ENCODE measurements around the gene CDC25B. TPM values are rescaled to one million over a fixed set of nuclear protein-coding genes. Genes with fewer than 3 reads are reported as not detected.

The CDC25B gene
- total and polyA plus RNA-seq, 2 experiments from 2014 or later, result 15.1 to 21.9 TPM

DNA sequence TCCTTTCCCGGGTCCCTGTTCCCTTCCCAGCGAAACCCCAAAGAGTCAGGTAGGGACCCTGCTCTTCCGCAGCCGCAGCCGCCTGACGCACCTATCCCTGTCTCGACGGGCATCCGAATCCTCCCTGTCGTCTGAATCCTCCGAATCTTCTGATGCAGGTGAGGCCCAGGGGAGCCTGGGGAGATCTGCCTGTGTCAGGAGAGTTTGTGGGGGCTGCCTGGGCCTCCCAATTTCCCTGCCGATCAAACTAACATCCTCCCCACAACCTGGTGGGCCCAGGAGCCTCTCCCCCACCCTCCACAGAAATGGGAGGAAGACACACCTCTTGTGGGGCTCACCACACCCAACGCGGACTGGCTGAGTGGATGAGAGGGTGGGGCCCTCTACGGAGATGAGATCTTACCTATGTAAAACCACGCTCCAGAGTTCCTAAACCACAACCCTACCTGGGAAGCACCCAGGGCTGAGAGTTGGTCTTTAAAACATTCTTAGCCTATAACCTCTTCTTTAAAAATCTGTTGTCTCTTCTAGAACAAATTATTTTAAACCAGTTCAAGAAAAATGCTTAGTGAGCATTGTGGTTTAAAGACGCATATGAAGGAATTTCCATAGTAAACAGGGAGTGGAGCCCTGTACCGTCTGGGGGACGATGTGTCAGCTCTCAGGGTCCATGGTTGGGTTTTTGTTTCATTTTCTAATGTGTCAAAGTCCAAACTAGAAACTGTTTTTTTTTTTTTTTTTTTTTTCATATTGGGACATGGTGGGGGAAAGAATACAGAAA, 1.7 kb downstream of the CDC25B start:
- H3K4me2 ChIP-seq, result peak overlapping the region; percentile 90
- TF ChIP-seq EZH2phosphoT487 (IDR thresholded peaks at IDR 0.05; ENCODE audit: low read depth, severe bottlenecking, unreplicated experiment) (no peak), EZH2 (IDR thresholded peaks at IDR 0.05; ENCODE audit: borderline replicate concordance) (no peak)
- H3K4me1 ChIP-seq (ENCODE audit: insufficient read depth), result peaks cover 33% of the 10 kb centered on the region
- no peaks in the 10 kb centered on the region for H3K27me3 ChIP-seq
- H4K20me1 ChIP-seq (ENCODE audit: insufficient read depth, poor library complexity, severe bottlenecking), result no peaks in the 10 kb centered on the region
- DNase-seq (ENCODE audit: low spot score), result no peak
- WGBS (ENCODE audit: low lambda C conversion rate, missing lambda C conversion rate), result 70% methylated on average over 19 of the region's 19 CpGs
- H3K9me2 ChIP-seq (replicated peaks; ENCODE audit: insufficient read depth), result no peaks in the 10 kb centered on the region
- H3K79me2 ChIP-seq, result peaks cover 22% of the 10 kb centered on the region
- no peaks in the 10 kb centered on the region for H3K36me3 ChIP-seq (replicated peaks; ENCODE audit: insufficient read depth, low read depth)
- no peaks in the 10 kb centered on the region for H3K9me3 ChIP-seq (ENCODE audit: low read depth)
- H2AFZ ChIP-seq, result no peak overlapping the region
- H3K27ac ChIP-seq, result peak overlapping the region; percentile 79
- H3K4me3 ChIP-seq, result no peak overlapping the region

DNA sequence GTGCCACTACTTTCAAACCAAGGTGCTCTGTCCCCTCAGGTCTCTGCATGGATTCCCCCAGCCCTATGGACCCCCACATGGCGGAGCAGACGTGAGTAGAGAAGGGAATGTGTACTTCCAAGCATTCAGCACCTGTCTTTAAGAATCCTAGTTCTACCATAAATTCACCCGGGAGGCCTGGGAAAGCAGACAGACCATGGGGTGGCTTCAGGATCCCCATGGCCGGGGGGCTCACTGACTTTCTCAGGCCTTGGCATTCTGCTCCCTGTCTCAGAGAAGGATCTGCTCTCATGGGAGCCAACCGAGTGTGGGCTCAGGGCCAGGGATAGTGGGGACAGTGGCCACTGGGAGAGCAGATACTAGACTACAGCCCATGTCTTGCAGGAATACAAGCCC, 2.3 kb downstream of the CDC25B start:
- no peaks in the 10 kb centered on the region for H3K27me3 ChIP-seq
- no peaks in the 10 kb centered on the region for H3K9me3 ChIP-seq (ENCODE audit: low read depth)
- H4K20me1 ChIP-seq (ENCODE audit: insufficient read depth, poor library complexity, severe bottlenecking), result no peaks in the 10 kb centered on the region
- no peak overlapping the region for H2AFZ ChIP-seq
- peaks cover 22% of the 10 kb centered on the region for H3K79me2 ChIP-seq
- no peak overlapping the region for H3K4me3 ChIP-seq
- H3K9me2 ChIP-seq (replicated peaks; ENCODE audit: insufficient read depth), result no peaks in the 10 kb centered on the region
- H3K4me1 ChIP-seq (ENCODE audit: insufficient read depth), result peaks cover 33% of the 10 kb centered on the region
- H3K27ac ChIP-seq, result peak overlapping the region; percentile 79
- peak overlapping the region; percentile 90 for H3K4me2 ChIP-seq
- TF ChIP-seq EZH2 (IDR thresholded peaks at IDR 0.05; ENCODE audit: borderline replicate concordance) (no peak), EZH2phosphoT487 (IDR thresholded peaks at IDR 0.05; ENCODE audit: low read depth, severe bottlenecking, unreplicated experiment) (no peak)
- TF ChIP-seq, protein P1, sequence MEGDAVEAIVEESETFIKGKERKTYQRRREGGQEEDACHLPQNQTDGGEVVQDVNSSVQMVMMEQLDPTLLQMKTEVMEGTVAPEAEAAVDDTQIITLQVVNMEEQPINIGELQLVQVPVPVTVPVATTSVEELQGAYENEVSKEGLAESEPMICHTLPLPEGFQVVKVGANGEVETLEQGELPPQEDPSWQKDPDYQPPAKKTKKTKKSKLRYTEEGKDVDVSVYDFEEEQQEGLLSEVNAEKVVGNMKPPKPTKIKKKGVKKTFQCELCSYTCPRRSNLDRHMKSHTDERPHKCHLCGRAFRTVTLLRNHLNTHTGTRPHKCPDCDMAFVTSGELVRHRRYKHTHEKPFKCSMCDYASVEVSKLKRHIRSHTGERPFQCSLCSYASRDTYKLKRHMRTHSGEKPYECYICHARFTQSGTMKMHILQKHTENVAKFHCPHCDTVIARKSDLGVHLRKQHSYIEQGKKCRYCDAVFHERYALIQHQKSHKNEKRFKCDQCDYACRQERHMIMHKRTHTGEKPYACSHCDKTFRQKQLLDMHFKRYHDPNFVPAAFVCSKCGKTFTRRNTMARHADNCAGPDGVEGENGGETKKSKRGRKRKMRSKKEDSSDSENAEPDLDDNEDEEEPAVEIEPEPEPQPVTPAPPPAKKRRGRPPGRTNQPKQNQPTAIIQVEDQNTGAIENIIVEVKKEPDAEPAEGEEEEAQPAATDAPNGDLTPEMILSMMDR (IDR thresholded peaks at IDR 0.05; ENCODE audit: poor library complexity), result no peak
- WGBS (ENCODE audit: low lambda C conversion rate, missing lambda C conversion rate), result 91% methylated on average over 5 of the region's 5 CpGs
- H3K36me3 ChIP-seq (replicated peaks; ENCODE audit: insufficient read depth, low read depth), result no peaks in the 10 kb centered on the region
- no peak for DNase-seq (ENCODE audit: low spot score)

DNA sequence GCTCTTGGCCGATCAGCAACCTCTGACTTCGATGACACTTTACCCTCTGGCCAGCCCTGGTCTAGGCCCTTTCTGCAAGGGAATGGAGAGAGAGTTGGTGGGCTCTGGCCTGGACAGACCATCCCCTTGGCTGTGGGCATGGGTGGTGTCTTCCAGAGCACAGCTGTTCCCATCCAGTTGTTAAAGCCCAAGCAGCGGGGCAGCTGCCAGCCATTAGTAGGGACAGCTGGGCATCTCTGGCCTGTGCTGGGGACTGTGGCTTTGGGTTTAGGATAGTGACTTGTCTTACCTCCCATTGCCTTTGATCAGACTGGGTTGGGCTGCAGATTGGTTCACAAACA, 2.8 kb downstream of the CDC25B start:
- H3K4me3 ChIP-seq, result no peak overlapping the region
- no peaks in the 10 kb centered on the region for H4K20me1 ChIP-seq (ENCODE audit: insufficient read depth, poor library complexity, severe bottlenecking)
- no peak for DNase-seq (ENCODE audit: low spot score)
- H2AFZ ChIP-seq, result no peak overlapping the region
- peaks cover 33% of the 10 kb centered on the region for H3K4me1 ChIP-seq (ENCODE audit: insufficient read depth)
- no peaks in the 10 kb centered on the region for H3K9me2 ChIP-seq (replicated peaks; ENCODE audit: insufficient read depth)
- H3K9me3 ChIP-seq (ENCODE audit: low read depth), result no peaks in the 10 kb centered on the region
- TF ChIP-seq, protein P1 (IDR thresholded peaks at IDR 0.05; ENCODE audit: poor library complexity), result no peak
- no peak for TF ChIP-seq EZH2 (IDR thresholded peaks at IDR 0.05; ENCODE audit: borderline replicate concordance)
- TF ChIP-seq EZH2phosphoT487 (IDR thresholded peaks at IDR 0.05; ENCODE audit: low read depth, severe bottlenecking, unreplicated experiment), result no peak
- no peaks in the 10 kb centered on the region for H3K36me3 ChIP-seq (replicated peaks; ENCODE audit: insufficient read depth, low read depth)
- H3K27ac ChIP-seq, result peak overlapping the region; percentile 79
- H3K4me2 ChIP-seq, result peak overlapping the region; percentile 46
- peaks cover 22% of the 10 kb centered on the region for H3K79me2 ChIP-seq
- WGBS (ENCODE audit: low lambda C conversion rate, missing lambda C conversion rate), result 95% methylated on average over 3 of the region's 3 CpGs
- H3K27me3 ChIP-seq, result no peaks in the 10 kb centered on the region

DNA sequence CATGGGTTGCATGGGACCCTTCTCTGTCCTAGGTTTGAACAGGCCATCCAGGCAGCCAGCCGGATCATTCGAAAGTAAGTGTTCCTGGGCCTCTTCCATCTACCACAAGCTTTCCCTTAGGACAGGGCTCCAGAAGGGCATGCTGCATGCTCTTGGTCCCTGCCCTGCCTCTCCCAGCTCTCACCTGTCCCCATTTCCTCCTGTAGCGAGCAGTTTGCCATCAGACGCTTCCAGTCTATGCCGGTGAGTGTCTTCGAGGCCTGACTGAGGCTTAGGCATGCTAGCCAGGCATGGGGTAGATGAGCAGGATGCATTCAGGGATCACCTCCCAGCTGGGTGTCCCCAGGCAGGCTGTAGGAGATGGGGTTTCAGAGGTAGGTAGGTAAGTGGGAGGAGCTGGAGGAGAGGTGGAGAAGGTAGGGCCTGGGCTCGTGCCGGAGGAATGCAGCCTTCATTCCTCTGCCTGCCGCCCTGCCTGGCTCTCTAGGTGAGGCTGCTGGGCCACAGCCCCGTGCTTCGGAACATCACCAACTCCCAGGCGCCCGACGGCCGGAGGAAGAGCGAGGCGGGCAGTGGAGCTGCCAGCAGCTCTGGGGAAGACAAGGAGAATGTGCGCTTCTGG, 4.3 kb downstream of the CDC25B start:
- Histone ChIP-seq H3K36me3 (replicated peaks; ENCODE audit: insufficient read depth, low read depth) (no peaks in the 10 kb centered on the region), H3K79me2 (peaks cover 22% of the 10 kb centered on the region), H4K20me1 (ENCODE audit: insufficient read depth, poor library complexity, severe bottlenecking) (no peaks in the 10 kb centered on the region), H2AFZ (no peak overlapping the region), H3K27me3 (no peaks in the 10 kb centered on the region), H3K4me3 (no peak overlapping the region), H3K4me1 (ENCODE audit: insufficient read depth) (peaks cover 33% of the 10 kb centered on the region), H3K4me2 (no peak overlapping the region), H3K9me2 (replicated peaks; ENCODE audit: insufficient read depth) (no peaks in the 10 kb centered on the region), H3K27ac (peak overlapping the region; percentile 19), H3K9me3 (ENCODE audit: low read depth) (no peaks in the 10 kb centered on the region)
- DNase-seq (ENCODE audit: low spot score), result no peak
- TF ChIP-seq, protein P1 (IDR thresholded peaks at IDR 0.05; ENCODE audit: poor library complexity), result no peak
- no peak for TF ChIP-seq EZH2phosphoT487 (IDR thresholded peaks at IDR 0.05; ENCODE audit: low read depth, severe bottlenecking, unreplicated experiment)
- no peak for TF ChIP-seq EZH2 (IDR thresholded peaks at IDR 0.05; ENCODE audit: borderline replicate concordance)
- WGBS (ENCODE audit: low lambda C conversion rate, missing lambda C conversion rate), result 89% methylated on average over 18 of the region's 18 CpGs
